B cell (primary cell): ENCODE data around the gene DRICH1. TPM values are rescaled to one million over a fixed set of nuclear protein-coding genes. Genes with fewer than 3 reads are reported as not detected.

Experiments
- ATAC-seq: fragments of 200-7000 bp; cut with Tn5 transposase; one replicate; pipeline ENCODE4 v1.10.0; 2021; ENCODE audit warnings: low read depth, mild to moderate bottlenecking, moderate number of reproducible peaks, moderate library complexity
- CTCF ChIA-PET: fragments of 350-600 bp; sonication (Branson Sonifier 250); formaldehyde crosslinking; loops from one replicate; lab custom pipeline; 2021; ENCODE audit warnings: antibody characterized with exemption, inconsistent platforms; lab: Charles Lee
- POLR2A ChIA-PET: fragments of 350-600 bp; sonication (Branson Sonifier 250); formaldehyde crosslinking; loops from one replicate; lab custom pipeline; 2021; ENCODE audit warnings: antibody characterized with exemption; lab: Charles Lee
- DNase-seq: peaks from one replicate; pipeline ENCODE4 v3.0.0; 2013
- H2AFZ ChIP-seq: 2 replicates; pipeline ENCODE4 v1.6.1; 2012; ENCODE audit warnings: mild to moderate bottlenecking, low read depth, low read length; ENCODE audit not compliant: insufficient read depth, poor library complexity, severe bottlenecking
- H3K27ac ChIP-seq, 2 donors: 1 replicate in 1 of 2; 2 replicates in 1 of 2; pipeline ENCODE4 v1.5.1; 2012 to 2013; ENCODE audit warnings: low read length in 2 of 2, mild to moderate bottlenecking in 2 of 2, moderate library complexity in 1 of 2
- H3K27me3 ChIP-seq, 4 experiments: fragments of 200-600 bp in 1 of 4; sonication (generic) in 1 of 4; replicated peaks in 1 of 4; 1 replicate in 2 of 4; 2 replicates in 2 of 4; pipeline versions ENCODE4 v1.6.1 to v1.7.0; 2013 to 2016; ENCODE audit warnings: low read length in 3 of 4, mild to moderate bottlenecking in 2 of 4, mixed read lengths in 1 of 4, moderate library complexity in 1 of 4; ENCODE audit not compliant: insufficient read depth in 4 of 4, control insufficient read depth in 3 of 4; ENCODE audit errors: control extremely low read depth in 1 of 4
- H3K36me3 ChIP-seq, 2 experiments: replicated peaks in 1 of 2; 1 replicate in 1 of 2; 2 replicates in 1 of 2; pipeline versions ENCODE4 v1.6.1 to v1.7.1; 2013; ENCODE audit warnings: low read length in 1 of 2; ENCODE audit not compliant: insufficient read depth in 2 of 2, control insufficient read depth in 1 of 2; ENCODE audit errors: control extremely low read depth in 1 of 2, extremely low read depth in 1 of 2
- H3K4me1 ChIP-seq, 2 donors: fragments of 200-600 bp in 1 of 2; sonication (generic) in 1 of 2; 1 replicate in 1 of 2; 2 replicates in 1 of 2; pipeline versions ENCODE4 v1.5.1 to v1.6.1; 2013 to 2017; ENCODE audit warnings: low read length in 2 of 2; ENCODE audit not compliant: control insufficient read depth in 2 of 2, insufficient read depth in 2 of 2
- H3K4me2 ChIP-seq: replicated peaks from 2 replicates; pipeline ENCODE3; 2012; ENCODE audit warnings: mild to moderate bottlenecking, low read depth, low read length; ENCODE audit not compliant: poor library complexity, severe bottlenecking
- H3K4me3 ChIP-seq, 5 experiments: fragments of 200-600 bp in 1 of 5; sonication (generic) in 1 of 5; 1 replicate in 3 of 5; 2 replicates in 2 of 5; pipeline versions ENCODE4 v1.5.1 to v1.7.0; 2011 to 2016; ENCODE audit warnings: low read length in 4 of 5, mild to moderate bottlenecking in 4 of 5, low read depth in 2 of 5, control low read depth in 1 of 5, moderate library complexity in 1 of 5; ENCODE audit not compliant: insufficient read depth in 1 of 5; ENCODE audit errors: control extremely low read depth in 1 of 5, extremely low read depth in 1 of 5
- H3K79me2 ChIP-seq: fragments of 200-600 bp; sonication (generic); one replicate; pipeline ENCODE4 v1.6.0; 2016; ENCODE audit warnings: low read length; ENCODE audit not compliant: control insufficient read depth, insufficient read depth
- H3K9ac ChIP-seq: fragments of 200-600 bp; sonication (generic); 2 replicates; pipeline ENCODE4 v1.6.1; 2017; ENCODE audit warnings: mild to moderate bottlenecking, low read length, moderate library complexity
- H3K9me3 ChIP-seq, 3 donors: one replicate each; pipeline versions ENCODE4 v1.6.1 to v1.7.1; 2013; ENCODE audit warnings: low read length in 2 of 3; ENCODE audit not compliant: control insufficient read depth in 2 of 3, insufficient read depth in 1 of 3; ENCODE audit errors: control extremely low read depth in 1 of 3
- H4K20me1 ChIP-seq: 2 replicates; pipeline ENCODE4 v1.6.0; 2012; ENCODE audit warnings: mild to moderate bottlenecking, low read length; ENCODE audit not compliant: insufficient read depth, control insufficient read depth, poor library complexity, severe bottlenecking
- H3K27ac Mint-ChIP-seq: one replicate; pipeline ENCODE4 v1.8.0; 2021; ENCODE audit warnings: mixed read lengths
- H3K27me3 Mint-ChIP-seq: one replicate; pipeline ENCODE4 v1.8.0; 2021; ENCODE audit warnings: mixed read lengths
- H3K4me1 Mint-ChIP-seq: one replicate; pipeline ENCODE4 v1.8.0; 2021; ENCODE audit warnings: mixed read lengths
- H3K4me3 Mint-ChIP-seq: one replicate; pipeline ENCODE4 v1.8.0; 2021; ENCODE audit warnings: mixed read lengths
- H3K9me3 Mint-ChIP-seq: one replicate; pipeline ENCODE4 v1.8.0; 2022; ENCODE audit warnings: mixed read lengths; ENCODE audit not compliant: insufficient read depth
- CTCF ChIP-seq: fragments of 200-600 bp; IDR thresholded peaks from one replicate; pipeline ENCODE4 v1.8.0; 2022; ENCODE audit warnings: antibody characterized with exemption, mild to moderate bottlenecking
- EZH2 ChIP-seq: IDR thresholded peaks from 2 replicates; pipeline ENCODE4 v1.6.1; 2012; ENCODE audit warnings: borderline replicate concordance, low read depth, mild to moderate bottlenecking, moderate library complexity, low read length; ENCODE audit not compliant: insufficient read depth, poor library complexity, severe bottlenecking
- WGBS: methylation state at CpG from one replicate; pipeline ENCODE4 v1.1.5; 2013; ENCODE audit warnings: missing lambda C conversion rate; ENCODE audit not compliant: insufficient coverage; 5-methylcytosine and 5-hydroxymethylcytosine counted together
- intact Hi-C: fragments of 100-400 bp; cut with micrococcal nuclease; formaldehyde crosslinking; loops from one replicate; pipeline ENCODE4 v1.10.0; 2022
- polyA plus RNA-seq: library from polyadenylated mRNA; depleted of rRNA; stranded (reverse); fragments of >200 nt; gene quantifications from 2 replicates; pipeline ENCODE4 v1.2.3, GENCODE V29; 2012
- total RNA-seq, 2 donors: library from RNA; stranded (reverse); fragments of 120-200 nt in 1 of 2; gene quantifications; 1 replicate in 1 of 2; 2 replicates in 1 of 2; pipeline versions ENCODE4 v1.2.3 to v1.2.4, GENCODE V29; 2013 to 2022

The DRICH1 gene
- total and polyA plus RNA-seq, 2 donors (not counting 1 experiment from before 2014, with no cell fraction given) = 0.37 to 1.5 TPM

- peak overlapping the region; percentile 71 for H2AFZ ChIP-seq
- no peaks in the 10 kb centered on the region for H3K79me2 ChIP-seq
- H3K9me3 ChIP-seq = peaks cover 0 to 11% (median 0%) of the 10 kb centered on the region in 3 donors
- Mint-ChIP-seq H3K27me3 (peaks cover 34% of the 10 kb centered on the region), H3K4me3 (peak overlapping the region; percentile 91), H3K4me1 (peaks cover 7% of the 10 kb centered on the region), H3K27ac (peak overlapping the region; percentile 32), H3K9me3 (no peaks in the 10 kb centered on the region)
- no peak for TF ChIP-seq EZH2
- no peak for TF ChIP-seq CTCF
- H3K9ac ChIP-seq = peak overlapping the region; percentile 66
- H3K4me3 ChIP-seq = peak overlapping the region; percentile 39 to 65 (median 56)
- WGBS = 1% methylated on average over 70 of the region's 73 CpGs
- H3K4me1 ChIP-seq = peaks cover 8 to 10% of the 10 kb centered on the region in 2 donors
- peaks cover 0 to 36% (median 13%) of the 10 kb centered on the region in 4 experiments for H3K27me3 ChIP-seq
- no peak overlapping the region for H3K27ac ChIP-seq
- no peaks in the 10 kb centered on the region for H3K36me3 ChIP-seq
- peak overlapping the region; percentile 87 for H3K4me2 ChIP-seq
- no peaks in the 10 kb centered on the region for H4K20me1 ChIP-seq
- intact Hi-C loops = no loop called here
- POLR2A ChIA-PET = interaction anchor here (0.7 kb wide), 1 partner anchor 17 kb away, joined by 3 read pairs; no protein-coding TSS in a partner anchor
- CTCF ChIA-PET = no interaction called here
- peak; percentile 41 for DNase-seq
- ATAC-seq = peak; percentile 41
Observed at GRCh38 chr22:23565915-23566704, 66.0 kb downstream of the DRICH1 start.
